SK-N-SH (cell line): Measurements from ENCODE around the gene NOCT.

ENCODE experiments used
- CTCF ChIP-seq: fragments of 200-600 bp; sonication (generic); IDR thresholded peaks from 2 replicates; pipeline ENCODE4 v1.6.1; 2017; ENCODE audit warnings: antibody characterized with exemption, mild to moderate bottlenecking, moderate library complexity
- MAX ChIP-seq: IDR thresholded peaks from 2 replicates; pipeline ENCODE4 v1.4.0; 2012; ENCODE audit warnings: low read depth
- NRF1 ChIP-seq: IDR thresholded peaks from 2 replicates; pipeline ENCODE4 v1.6.1; 2012; ENCODE audit warnings: low read depth, mild to moderate bottlenecking, low read length
- SIN3A ChIP-seq: IDR thresholded peaks from 2 replicates; pipeline ENCODE4 v1.6.1; 2012; ENCODE audit warnings: low read depth, mild to moderate bottlenecking, low read length, moderate library complexity, borderline replicate concordance
- YY1 ChIP-seq: IDR thresholded peaks from 2 replicates; pipeline ENCODE4 v1.4.0; 2012; ENCODE audit warnings: low read depth, mild to moderate bottlenecking
- TF ChIP-seq, protein P1 (sequence below): IDR thresholded peaks from 2 replicates; pipeline ENCODE4 v1.6.1; 2012; ENCODE audit warnings: mild to moderate bottlenecking, low read depth, low read length, moderate library complexity

- no peak for TF ChIP-seq CTCF
- TF ChIP-seq MAX: no peak
- TF ChIP-seq, protein P1, sequence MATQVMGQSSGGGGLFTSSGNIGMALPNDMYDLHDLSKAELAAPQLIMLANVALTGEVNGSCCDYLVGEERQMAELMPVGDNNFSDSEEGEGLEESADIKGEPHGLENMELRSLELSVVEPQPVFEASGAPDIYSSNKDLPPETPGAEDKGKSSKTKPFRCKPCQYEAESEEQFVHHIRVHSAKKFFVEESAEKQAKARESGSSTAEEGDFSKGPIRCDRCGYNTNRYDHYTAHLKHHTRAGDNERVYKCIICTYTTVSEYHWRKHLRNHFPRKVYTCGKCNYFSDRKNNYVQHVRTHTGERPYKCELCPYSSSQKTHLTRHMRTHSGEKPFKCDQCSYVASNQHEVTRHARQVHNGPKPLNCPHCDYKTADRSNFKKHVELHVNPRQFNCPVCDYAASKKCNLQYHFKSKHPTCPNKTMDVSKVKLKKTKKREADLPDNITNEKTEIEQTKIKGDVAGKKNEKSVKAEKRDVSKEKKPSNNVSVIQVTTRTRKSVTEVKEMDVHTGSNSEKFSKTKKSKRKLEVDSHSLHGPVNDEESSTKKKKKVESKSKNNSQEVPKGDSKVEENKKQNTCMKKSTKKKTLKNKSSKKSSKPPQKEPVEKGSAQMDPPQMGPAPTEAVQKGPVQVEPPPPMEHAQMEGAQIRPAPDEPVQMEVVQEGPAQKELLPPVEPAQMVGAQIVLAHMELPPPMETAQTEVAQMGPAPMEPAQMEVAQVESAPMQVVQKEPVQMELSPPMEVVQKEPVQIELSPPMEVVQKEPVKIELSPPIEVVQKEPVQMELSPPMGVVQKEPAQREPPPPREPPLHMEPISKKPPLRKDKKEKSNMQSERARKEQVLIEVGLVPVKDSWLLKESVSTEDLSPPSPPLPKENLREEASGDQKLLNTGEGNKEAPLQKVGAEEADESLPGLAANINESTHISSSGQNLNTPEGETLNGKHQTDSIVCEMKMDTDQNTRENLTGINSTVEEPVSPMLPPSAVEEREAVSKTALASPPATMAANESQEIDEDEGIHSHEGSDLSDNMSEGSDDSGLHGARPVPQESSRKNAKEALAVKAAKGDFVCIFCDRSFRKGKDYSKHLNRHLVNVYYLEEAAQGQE: no peak
- no peak for TF ChIP-seq YY1
- TF ChIP-seq SIN3A: no peak
- TF ChIP-seq NRF1: no peak
These were observed 27.4 kb downstream of the NOCT start for GRCh38 chr4:139042981-139043460.
